BJ (cell line): Measurements from ENCODE around the gene TEAD4. TPM values are rescaled to one million over a fixed set of nuclear protein-coding genes. Genes with fewer than 3 reads are reported as not detected.

Experiments
- CTCF ChIA-PET: fragments of 350-600 bp; formaldehyde crosslinking; extraction: SDS; loops from one replicate; lab custom pipeline; 2021; ENCODE audit warnings: antibody characterized with exemption, inconsistent platforms; lab: Yijun Ruan, JAX
- POLR2A ChIA-PET: fragments of 300-600 bp; sonication (Branson Sonifier 250); formaldehyde crosslinking; extraction: SDS; loops from one replicate; lab custom pipeline; 2021; ENCODE audit warnings: antibody characterized with exemption; lab: Charles Lee
- DNase-seq: peaks from one replicate; pipeline ENCODE4 v3.0.0-alpha.2; 2011; ENCODE audit warnings: low read depth
- H3K27me3 ChIP-seq: 2 replicates; pipeline ENCODE4 v1.6.0; 2011; ENCODE audit warnings: low read length; ENCODE audit not compliant: control insufficient read depth, insufficient read depth
- H3K36me3 ChIP-seq: 2 replicates; pipeline ENCODE4 v1.5.1; 2011; ENCODE audit warnings: low read length; ENCODE audit not compliant: control insufficient read depth, insufficient read depth
- H3K4me3 ChIP-seq: 2 replicates; pipeline ENCODE4 v1.5.1; 2011; ENCODE audit warnings: low read depth, mild to moderate bottlenecking, control low read depth, low read length
- polyA plus RNA-seq: library from polyadenylated mRNA; depleted of rRNA; stranded (reverse); fragments of >200 nt; gene quantifications from 2 replicates; pipeline ENCODE4 v1.2.3, GENCODE V29; 2011
- TF ChIP-seq, protein P1 (sequence below): IDR thresholded peaks from 2 replicates; pipeline ENCODE4 v1.5.1; 2011; ENCODE audit warnings: low read depth, mild to moderate bottlenecking, control low read depth, inconsistent platforms, low read length, moderate library complexity; ENCODE audit not compliant: insufficient read depth

Gene TEAD4
- polyA plus RNA-seq, 1 experiment = 30.2 TPM

DNA sequence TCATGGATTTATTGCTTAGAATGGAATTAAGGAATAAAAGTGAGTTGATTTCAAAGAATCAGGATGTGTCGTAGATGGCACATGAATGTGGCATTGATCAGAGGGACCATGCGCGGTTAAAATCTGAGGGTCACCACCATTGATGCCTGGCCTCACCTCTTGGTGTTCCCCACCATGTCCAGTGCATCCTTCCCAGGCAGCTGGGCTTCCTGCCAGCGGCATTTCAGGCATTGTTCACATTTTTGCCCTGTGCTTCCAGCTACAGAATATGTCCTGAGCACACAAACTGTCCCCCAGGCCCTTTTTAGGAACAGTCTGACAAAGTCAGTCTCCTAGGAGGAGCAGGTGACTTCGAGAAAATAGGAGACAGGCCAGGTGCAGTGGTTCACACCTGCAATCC is 76.0 kb downstream of the TEAD4 start:
- no peak for DNase-seq
- CTCF ChIA-PET = interaction anchor here (0.8 to 4.8 kb wide), 11 partner anchors 11 to 295 kb away, joined by 3 to 26 read pairs (median 5); no protein-coding TSS in a partner anchor
- POLR2A ChIA-PET = no interaction called here

DNA sequence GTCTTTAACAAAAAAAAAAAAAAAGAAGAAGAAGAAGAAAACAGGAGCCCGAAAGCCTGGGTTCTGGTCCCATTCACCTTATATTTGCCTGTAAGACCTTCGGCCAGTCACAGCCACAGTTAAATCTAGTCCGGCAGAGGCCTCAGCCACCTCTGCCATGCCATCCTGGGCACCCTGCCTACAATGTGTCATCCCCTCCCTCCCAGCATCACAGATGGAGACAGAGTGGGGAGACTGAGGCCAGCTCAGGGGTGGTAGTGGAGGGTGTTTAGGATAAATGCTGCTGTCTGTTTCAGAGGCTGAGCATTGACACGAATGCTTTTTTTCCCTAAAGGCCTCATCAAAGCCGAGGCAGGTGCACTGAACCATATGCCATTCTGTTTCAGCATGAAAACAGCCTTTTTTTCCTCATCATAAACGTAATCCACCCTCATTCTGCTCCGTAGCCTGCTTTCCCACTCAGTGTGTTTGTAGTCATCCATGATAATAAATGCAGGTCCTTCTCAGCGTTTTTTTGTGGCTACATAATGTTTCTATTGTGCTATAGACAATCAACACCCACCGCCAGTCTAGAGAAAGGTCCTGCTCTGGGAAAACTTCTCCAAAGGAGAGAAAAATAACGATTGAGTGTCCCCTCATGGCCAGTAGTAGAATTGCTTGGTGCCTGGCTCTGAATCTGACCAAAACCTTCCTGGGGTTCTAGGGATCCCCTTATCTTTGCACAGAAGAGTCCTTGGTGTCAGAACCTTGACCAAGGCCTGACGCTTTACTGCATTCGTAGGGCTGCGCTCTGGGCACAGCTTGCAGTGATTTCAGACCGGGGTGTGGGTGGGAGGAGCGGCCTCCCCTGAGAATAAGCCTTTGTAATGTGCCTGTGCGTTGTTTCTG is 76.9 kb downstream of the TEAD4 start:
- CTCF ChIA-PET = interaction anchor here (1.0 to 1.7 kb wide), 2 partner anchors 10 to 18 kb away, joined by 4 to 5 read pairs; no protein-coding TSS in a partner anchor
- Histone ChIP-seq H3K36me3 (peaks cover 16% of the 10 kb centered on the region), H3K4me3 (no peak overlapping the region), H3K27me3 (no peaks in the 10 kb centered on the region)
- POLR2A ChIA-PET = no interaction called here
- no peak for DNase-seq
- TF ChIP-seq, protein P1, sequence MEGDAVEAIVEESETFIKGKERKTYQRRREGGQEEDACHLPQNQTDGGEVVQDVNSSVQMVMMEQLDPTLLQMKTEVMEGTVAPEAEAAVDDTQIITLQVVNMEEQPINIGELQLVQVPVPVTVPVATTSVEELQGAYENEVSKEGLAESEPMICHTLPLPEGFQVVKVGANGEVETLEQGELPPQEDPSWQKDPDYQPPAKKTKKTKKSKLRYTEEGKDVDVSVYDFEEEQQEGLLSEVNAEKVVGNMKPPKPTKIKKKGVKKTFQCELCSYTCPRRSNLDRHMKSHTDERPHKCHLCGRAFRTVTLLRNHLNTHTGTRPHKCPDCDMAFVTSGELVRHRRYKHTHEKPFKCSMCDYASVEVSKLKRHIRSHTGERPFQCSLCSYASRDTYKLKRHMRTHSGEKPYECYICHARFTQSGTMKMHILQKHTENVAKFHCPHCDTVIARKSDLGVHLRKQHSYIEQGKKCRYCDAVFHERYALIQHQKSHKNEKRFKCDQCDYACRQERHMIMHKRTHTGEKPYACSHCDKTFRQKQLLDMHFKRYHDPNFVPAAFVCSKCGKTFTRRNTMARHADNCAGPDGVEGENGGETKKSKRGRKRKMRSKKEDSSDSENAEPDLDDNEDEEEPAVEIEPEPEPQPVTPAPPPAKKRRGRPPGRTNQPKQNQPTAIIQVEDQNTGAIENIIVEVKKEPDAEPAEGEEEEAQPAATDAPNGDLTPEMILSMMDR = peak; percentile 43

More for the DNA sequence above, 76.0 kb downstream of the TEAD4 start:
- TF ChIP-seq, protein P1 = no peak
- Histone ChIP-seq H3K27me3 (no peaks in the 10 kb centered on the region), H3K36me3 (peaks cover 15% of the 10 kb centered on the region), H3K4me3 (no peak overlapping the region)

DNA sequence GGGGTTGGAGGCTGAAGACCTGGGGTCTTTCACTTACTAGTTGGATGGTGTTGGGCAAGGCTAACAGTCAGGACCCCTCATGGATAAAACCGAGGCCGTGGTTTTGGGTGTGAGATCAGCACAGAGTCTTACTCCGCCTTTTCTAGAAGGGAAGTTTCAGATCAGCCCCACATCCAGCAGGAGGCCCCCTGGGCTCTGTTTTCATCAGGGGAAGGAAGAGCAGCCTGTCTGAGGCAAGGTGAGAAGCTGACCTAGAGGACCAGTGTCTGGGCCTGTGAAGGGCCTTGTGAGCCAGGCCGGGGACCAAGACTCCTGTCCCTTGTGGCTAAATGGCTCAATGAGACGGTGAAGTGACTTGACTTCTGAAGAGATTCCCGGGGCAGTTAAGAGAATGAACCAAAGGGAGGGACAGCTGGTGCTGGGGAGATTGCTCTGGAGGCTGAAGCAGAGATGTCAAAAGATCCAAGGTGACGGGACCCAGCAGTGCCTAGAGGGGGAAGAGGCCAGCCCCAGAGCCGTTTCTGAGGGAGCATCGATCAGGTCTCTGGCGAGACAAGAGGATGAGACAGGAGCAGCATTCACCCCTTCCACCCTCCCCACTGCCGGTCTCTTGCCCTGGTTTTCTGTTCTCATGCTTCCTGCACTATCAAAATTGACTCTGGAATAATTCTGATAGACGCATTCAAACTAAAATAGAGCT is 77.9 kb downstream of the TEAD4 start:
- ChIA-PET POLR2A (interaction anchor here (0.6 kb wide), 1 partner anchor 64 kb away, joined by 3 read pairs; no protein-coding TSS in a partner anchor), CTCF (interaction anchor here (1.3 kb wide), 1 partner anchor 297 kb away, joined by 5 read pairs; no protein-coding TSS in a partner anchor)
- H3K4me3 ChIP-seq = no peak overlapping the region
- H3K36me3 ChIP-seq = peaks cover 12% of the 10 kb centered on the region
- H3K27me3 ChIP-seq = no peaks in the 10 kb centered on the region
- DNase-seq = no peak
- TF ChIP-seq, protein P1 = no peak

DNA sequence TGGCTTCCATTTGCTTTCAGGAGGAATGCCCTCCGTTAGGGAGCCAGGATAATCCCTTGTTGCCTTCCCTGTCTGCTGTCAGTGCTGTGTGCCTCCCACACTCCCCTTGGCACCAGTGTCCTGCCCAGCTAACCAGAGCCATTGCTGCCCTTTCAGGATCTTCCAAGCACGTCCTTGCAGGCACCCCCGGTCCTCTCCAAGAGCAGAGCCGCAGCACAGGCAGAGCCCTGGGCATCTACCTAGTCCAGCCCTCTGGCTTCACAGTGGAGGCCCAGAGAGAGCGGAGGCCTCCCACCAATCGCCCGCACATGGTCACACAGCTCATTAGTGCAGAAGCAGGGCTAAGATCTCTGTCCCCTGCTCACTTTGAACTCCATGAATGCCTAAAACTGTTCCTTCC is 79.0 kb downstream of the TEAD4 start:
- DNase-seq = no peak
- peaks cover 14% of the 10 kb centered on the region for H3K36me3 ChIP-seq
- no peaks in the 10 kb centered on the region for H3K27me3 ChIP-seq
- POLR2A ChIA-PET = no interaction called here
- H3K4me3 ChIP-seq = no peak overlapping the region
- CTCF ChIA-PET = interaction anchor here (1.8 kb wide), 1 partner anchor 184 kb away, joined by 4 read pairs; no protein-coding TSS in a partner anchor
- TF ChIP-seq, protein P1 = no peak
